RPMI8226 (cell line): ENCODE results near the gene ZNF280A.

Experiments used
- DNase-seq: peaks from one replicate; pipeline ENCODE4 v3.0.0-alpha.2; 2015

ZNF280A gene

GRCh38 chr22:22465094-22465602, 54.9 kb downstream of the ZNF280A start:
- no peak for DNase-seq

- no peak for DNase-seq
Measured at GRCh38 chr22:22464541-22465054, 55.5 kb downstream of the ZNF280A start.

GRCh38 chr22:22463855-22464540, 56.1 kb downstream of the ZNF280A start:
- DNase-seq = peak; percentile 44
